HEK293T (cell line): ENCODE results near the gene SPRTN.

Source experiments
- CTCF ChIA-PET: fragments of 350-600 bp; formaldehyde crosslinking; extraction: SDS; loops from one replicate; lab custom pipeline; 2021; ENCODE audit warnings: antibody characterized with exemption, inconsistent platforms; lab: Yijun Ruan, JAX
- POLR2A ChIA-PET: fragments of 350-600 bp; formaldehyde crosslinking; extraction: SDS; loops from one replicate; lab custom pipeline; 2020; ENCODE audit warnings: antibody characterized with exemption, inconsistent platforms; lab: Yijun Ruan, JAX
- DNase-seq: peaks from one replicate; pipeline ENCODE4 v3.0.0; 2012; ENCODE audit warnings: mixed read lengths; ENCODE audit errors: extremely low spot score
- ARNT ChIP-seq: fragments of 450-650 bp; IDR thresholded peaks from 2 replicates; pipeline ENCODE4 v1.6.1; 2017; ENCODE audit warnings: mild to moderate bottlenecking
- BHLHE40 ChIP-seq: fragments of 450-650 bp; IDR thresholded peaks from 2 replicates; pipeline ENCODE4 v1.6.1; 2016; ENCODE audit warnings: mild to moderate bottlenecking, moderate library complexity, borderline replicate concordance
- CTBP1 ChIP-seq: fragments of 450-650 bp; IDR thresholded peaks from 2 replicates; pipeline ENCODE4 v1.6.1; 2016; ENCODE audit warnings: borderline replicate concordance
- ELF4 ChIP-seq: fragments of 450-650 bp; IDR thresholded peaks from 2 replicates; pipeline ENCODE4 v1.6.1; 2017; ENCODE audit warnings: antibody characterized with exemption
- FOXA1 ChIP-seq: fragments of 450-650 bp; IDR thresholded peaks from 2 replicates; pipeline ENCODE4 v1.6.1; 2016; ENCODE audit warnings: mild to moderate bottlenecking
- FOXK2 ChIP-seq: fragments of 450-650 bp; IDR thresholded peaks from 2 replicates; pipeline ENCODE4 v1.6.1; 2016; ENCODE audit warnings: mild to moderate bottlenecking
- FOXM1 ChIP-seq: fragments of 450-650 bp; IDR thresholded peaks from 2 replicates; pipeline ENCODE4 v1.6.1; 2017; ENCODE audit warnings: mild to moderate bottlenecking, borderline replicate concordance
- HDGF ChIP-seq: fragments of 450-650 bp; IDR thresholded peaks from 2 replicates; pipeline ENCODE4 v1.6.1; 2017; ENCODE audit warnings: antibody characterized with exemption, borderline replicate concordance
- L3MBTL2 ChIP-seq: fragments of 450-650 bp; conservative IDR thresholded peaks from 2 replicates; pipeline ENCODE4 v1.6.1; 2016; ENCODE audit warnings: mild to moderate bottlenecking
- LEF1 ChIP-seq: fragments of 450-650 bp; IDR thresholded peaks from 2 replicates; pipeline ENCODE4 v1.6.1; 2017; ENCODE audit warnings: mild to moderate bottlenecking, borderline replicate concordance
- NFRKB ChIP-seq: fragments of 450-650 bp; IDR thresholded peaks from 2 replicates; pipeline ENCODE4 v1.6.1; 2016; ENCODE audit warnings: mild to moderate bottlenecking, moderate library complexity
- SP1 ChIP-seq: fragments of 450-650 bp; IDR thresholded peaks from 2 replicates; pipeline ENCODE4 v1.6.1; 2017
- SUZ12 ChIP-seq: fragments of 450-650 bp; IDR thresholded peaks from 2 replicates; pipeline ENCODE4 v1.6.1; 2016; ENCODE audit warnings: mild to moderate bottlenecking
- TARDBP ChIP-seq: fragments of 450-650 bp; IDR thresholded peaks from 2 replicates; pipeline ENCODE4 v1.6.1; 2016
- ZNF384 ChIP-seq: fragments of 450-650 bp; IDR thresholded peaks from 2 replicates; pipeline ENCODE4 v1.6.1; 2016
- TF ChIP-seq, protein P1 (sequence below): fragments of 450-650 bp; IDR thresholded peaks from 2 replicates; pipeline ENCODE4 v1.6.1; 2016

The SPRTN gene

DNA sequence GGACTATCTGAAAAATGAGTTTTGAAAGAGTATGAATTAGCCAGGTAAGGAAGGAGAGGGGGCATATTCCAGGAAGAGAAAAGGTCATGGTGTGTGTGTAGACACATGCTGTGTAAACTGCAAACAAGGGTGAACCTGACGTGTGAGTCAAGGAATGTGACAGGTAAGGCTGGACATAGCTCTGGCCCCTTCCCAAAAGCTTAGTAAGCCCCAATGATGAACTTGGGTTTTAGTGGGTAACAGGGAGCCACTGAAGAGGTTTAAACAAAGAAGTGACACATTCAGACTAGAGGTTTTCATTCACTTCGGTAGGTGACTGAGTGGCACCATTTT is 47.3 kb downstream of the SPRTN start:
- POLR2A ChIA-PET: no interaction called here
- DNase-seq: no peak
- TF ChIP-seq NFRKB (no peak), FOXA1 (no peak), HDGF (no peak), CTBP1 (no peak), SUZ12 (no peak), LEF1 (no peak), ARNT (no peak), L3MBTL2 (no peak), TARDBP (no peak), ZNF384 (no peak), FOXK2 (no peak)
- CTCF ChIA-PET: no interaction called here

DNA sequence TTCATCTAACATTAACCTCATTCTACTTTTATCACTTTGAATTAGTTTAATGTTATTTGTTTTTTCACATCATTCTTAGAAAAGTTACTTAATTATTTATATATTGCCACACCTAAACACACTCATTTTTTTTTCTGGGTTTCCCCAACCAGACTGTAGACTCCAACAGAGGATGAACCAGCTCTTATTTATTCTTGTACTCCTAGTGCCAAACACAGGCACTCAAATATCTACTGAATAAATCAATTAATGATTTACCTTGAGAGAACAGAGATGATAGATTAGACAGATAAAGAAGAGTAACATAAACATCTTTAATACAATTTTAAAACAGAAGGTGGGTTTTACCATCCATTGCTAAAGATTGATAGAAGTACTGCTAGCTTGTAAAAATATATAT is 48.4 kb downstream of the SPRTN start:
- TF ChIP-seq, protein P1, sequence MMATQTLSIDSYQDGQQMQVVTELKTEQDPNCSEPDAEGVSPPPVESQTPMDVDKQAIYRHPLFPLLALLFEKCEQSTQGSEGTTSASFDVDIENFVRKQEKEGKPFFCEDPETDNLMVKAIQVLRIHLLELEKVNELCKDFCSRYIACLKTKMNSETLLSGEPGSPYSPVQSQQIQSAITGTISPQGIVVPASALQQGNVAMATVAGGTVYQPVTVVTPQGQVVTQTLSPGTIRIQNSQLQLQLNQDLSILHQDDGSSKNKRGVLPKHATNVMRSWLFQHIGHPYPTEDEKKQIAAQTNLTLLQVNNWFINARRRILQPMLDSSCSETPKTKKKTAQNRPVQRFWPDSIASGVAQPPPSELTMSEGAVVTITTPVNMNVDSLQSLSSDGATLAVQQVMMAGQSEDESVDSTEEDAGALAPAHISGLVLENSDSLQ: no peak
- no peak for TF ChIP-seq LEF1
- ChIA-PET CTCF (interaction anchor here (0.9 kb wide), 1 partner anchor 17 kb away, joined by 3 read pairs; no protein-coding TSS in a partner anchor), POLR2A (no interaction called here)
- no peak for DNase-seq

GRCh38 chr1:231387770-231388669 is 49.9 kb downstream of the SPRTN start:
- CTCF ChIA-PET: interaction anchor here (0.9 to 1.0 kb wide), 2 partner anchors 31 to 213 kb away, joined by 3 to 5 read pairs; no protein-coding TSS in a partner anchor
- POLR2A ChIA-PET: interaction anchor here (0.7 kb wide), 1 partner anchor 303 kb away, joined by 3 read pairs; no protein-coding TSS in a partner anchor
- TF ChIP-seq, protein P1: peak; percentile 81
- no peak for TF ChIP-seq FOXA1
- no peak for DNase-seq

DNA sequence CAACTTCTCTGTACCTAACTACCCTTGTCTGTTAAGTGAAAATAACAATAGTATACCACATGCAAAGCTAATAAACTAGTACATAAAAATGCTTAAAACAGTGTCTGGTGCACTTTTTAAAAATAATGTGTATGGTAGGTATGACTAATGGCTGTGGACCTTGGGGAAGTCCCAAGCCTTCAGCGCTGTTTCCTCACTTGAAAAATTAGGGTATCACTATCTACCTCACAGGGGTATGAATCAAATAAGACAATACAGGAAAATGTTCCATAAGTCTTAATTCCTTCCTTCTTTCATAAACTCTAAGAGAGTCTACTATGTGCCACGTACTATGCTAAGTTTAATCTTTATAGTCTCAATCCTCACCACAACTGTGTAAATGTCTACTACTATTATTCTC is 52.0 kb downstream of the SPRTN start:
- no peak for DNase-seq
- ChIA-PET POLR2A (no interaction called here), CTCF (no interaction called here)
- no peak for TF ChIP-seq FOXA1
- TF ChIP-seq, protein P1: no peak
- TF ChIP-seq BHLHE40: no peak
- TF ChIP-seq SUZ12: no peak
- TF ChIP-seq FOXM1: no peak

DNA sequence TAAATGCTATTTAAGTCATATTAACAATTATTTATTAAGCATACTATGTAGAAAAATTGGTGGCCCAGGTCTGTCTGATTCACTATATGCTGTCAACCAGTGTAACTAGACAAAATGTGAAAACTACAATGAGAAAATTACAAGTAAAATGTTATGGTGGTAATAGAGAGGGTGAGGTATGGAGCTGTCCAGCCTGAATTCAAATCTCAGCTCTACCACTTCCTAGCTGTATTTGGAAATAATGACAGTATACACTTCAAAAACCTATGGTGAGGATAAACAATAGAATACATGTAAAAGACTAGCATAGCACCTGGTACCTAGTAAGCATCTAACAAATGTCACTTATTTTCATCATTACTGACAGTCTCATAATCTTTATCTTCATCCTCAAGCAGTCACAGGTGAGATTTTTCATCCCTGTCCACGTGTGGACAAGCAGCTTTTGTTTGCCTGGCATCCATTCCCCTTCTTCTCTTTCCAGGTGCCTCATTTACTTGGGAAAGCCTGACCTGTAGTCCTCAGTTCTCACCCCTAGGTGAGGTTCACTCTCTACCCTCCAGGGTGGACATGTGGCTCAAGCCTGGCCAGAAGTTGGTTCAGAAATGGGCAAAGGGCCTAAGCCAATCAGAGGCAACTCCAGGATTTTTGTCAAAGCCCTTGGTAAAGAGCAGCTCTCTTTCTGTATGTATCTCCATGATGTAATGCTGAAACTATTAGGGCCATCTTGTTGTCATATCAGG is 54.5 kb downstream of the SPRTN start:
- CTCF ChIA-PET: interaction anchor here (0.6 to 1.3 kb wide), 4 partner anchors 18 to 54 kb away, joined by 3 read pairs; partner anchors contain the start of genes EXOC8 and SPRTN
- TF ChIP-seq FOXM1 (no peak), CTBP1 (no peak), NFRKB (no peak), LEF1 (no peak), FOXK2 (no peak), ZNF384 (no peak), FOXA1 (no peak)
- TF ChIP-seq, protein P1: no peak
- DNase-seq: no peak
- POLR2A ChIA-PET: interaction anchor here (1.0 kb wide), 1 partner anchor 135 kb away, joined by 3 read pairs; the partner anchor contains the start of gene TSNAX

- DNase-seq: no peak
- ChIA-PET POLR2A (no interaction called here), CTCF (interaction anchor here (0.6 to 1.3 kb wide), 3 partner anchors 22 to 539 kb away, joined by 3 to 5 read pairs (median 3); no protein-coding TSS in a partner anchor)
- TF ChIP-seq LEF1: no peak
- no peak for TF ChIP-seq SP1
- no peak for TF ChIP-seq ZNF384
- TF ChIP-seq NFRKB: no peak
- TF ChIP-seq L3MBTL2: no peak
- TF ChIP-seq FOXK2: no peak
- TF ChIP-seq, protein P1: no peak
- TF ChIP-seq FOXM1: no peak
- TF ChIP-seq SUZ12: no peak
- TF ChIP-seq CTBP1: no peak
- no peak for TF ChIP-seq BHLHE40
- TF ChIP-seq TARDBP: no peak
- no peak for TF ChIP-seq FOXA1
- no peak for TF ChIP-seq ARNT
- no peak for TF ChIP-seq ELF4
- no peak for TF ChIP-seq HDGF
Measured at GRCh38 chr1:231393668-231394067, 55.6 kb downstream of the SPRTN start.
